ENCODE data around the gene HNRNPUL2. TPM values are rescaled to one million over a fixed set of nuclear protein-coding genes. Genes with fewer than 3 reads are reported as not detected.

Gene HNRNPUL2
- total and polyA plus RNA-seq, 2 donors (not counting 3 experiments of a cell fraction or from before 2014, with no cell fraction given) = 18.3 to 56.2 TPM

DNA sequence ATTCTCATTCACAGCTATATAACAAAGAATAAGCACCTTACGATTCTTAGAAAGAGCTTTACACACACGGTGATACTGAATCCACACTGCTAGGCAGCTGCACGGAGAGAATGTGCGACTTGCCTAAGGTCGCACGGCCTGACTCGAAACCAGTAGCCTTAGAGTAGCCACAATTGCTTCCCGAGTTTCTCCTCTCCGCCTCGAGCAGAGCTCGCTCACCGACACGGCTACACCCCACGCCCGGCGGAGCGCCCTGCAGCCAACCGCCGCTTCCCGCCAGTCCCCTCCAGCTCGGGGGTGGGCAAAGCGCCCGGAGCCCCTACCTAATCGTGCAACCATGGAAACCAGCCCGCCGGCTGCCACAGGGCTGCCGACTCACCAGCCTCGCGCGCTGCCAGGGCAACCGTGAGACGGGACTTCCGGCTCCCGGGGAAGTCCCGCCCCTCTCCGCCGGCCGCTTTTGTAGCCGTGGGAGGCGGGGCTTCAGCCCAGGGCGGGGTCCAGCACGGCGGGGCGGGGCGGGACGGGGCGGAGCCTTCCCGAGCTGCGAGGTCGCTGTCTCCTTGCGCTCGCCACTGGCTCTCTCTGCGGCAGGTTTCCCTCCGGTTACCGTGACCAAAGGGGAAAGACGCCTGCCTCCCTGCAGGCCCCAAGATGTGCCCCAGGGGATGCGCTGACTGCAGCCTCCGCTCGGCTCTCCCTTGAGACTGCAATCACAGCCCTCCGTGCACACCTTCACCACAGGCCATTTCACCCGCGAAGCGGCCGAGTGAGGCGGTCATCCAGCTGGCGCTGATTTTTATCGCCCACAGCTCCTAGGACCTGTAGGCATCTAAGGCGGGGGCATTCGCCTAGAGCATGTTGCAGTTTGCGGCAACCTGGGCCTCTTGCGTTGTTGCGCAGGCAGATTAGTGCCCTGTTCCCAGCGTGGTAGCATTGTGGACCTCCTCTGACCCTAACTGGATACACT lies 21.1 kb downstream of the HNRNPUL2 start:
- DNase-seq (ENCODE audit: low read depth, low spot score) = peak; percentile 95
- POLR2A ChIA-PET = interaction anchor here (0.7 to 1.5 kb wide), 3 partner anchors 41 to 135 kb away, joined by 3 to 19 read pairs (median 3); partner anchors contain the start of genes C11orf98, CSKMT and TUT1
- H3K9me1 ChIP-seq (replicated peaks; ENCODE audit: control insufficient read depth, extremely low read depth, insufficient read depth, low read length) = no peaks in the 10 kb centered on the region
- intact Hi-C loops (cut with micrococcal nuclease) (loop anchor here (1.0 to 5.0 kb wide), 4 partner anchors 39 to 105 kb away; partner anchors contain the start of genes C11orf98, CSKMT, INTS5 and MTA2), dilution Hi-C loops (cut with MboI; ENCODE audit: extremely low pct_ligation_motif_present, low sequenced_read_pairs) (no loop called here)
- no TSS peak for BruUV-seq (replicated peaks)
- peak overlapping the region; percentile 82 for H3K4me2 ChIP-seq (ENCODE audit: insufficient read depth, low read length)
- H3K79me2 ChIP-seq (ENCODE audit: control insufficient read depth, insufficient read depth, low read length) = no peaks in the 10 kb centered on the region
- no peaks in the 10 kb centered on the region for H4K20me1 ChIP-seq (replicated peaks; ENCODE audit: control insufficient read depth, extremely low read depth, insufficient read depth, low read length)
- H3K9me3 ChIP-seq (replicated peaks; ENCODE audit: control insufficient read depth, insufficient read depth, low read length) = no peaks in the 10 kb centered on the region
- peak overlapping the region; percentile 13 to 81 (median 41) for H3K4me3 ChIP-seq (replicated peaks in 1 of 3; ENCODE audit: insufficient read depth in 1 of 3, low read depth in 1 of 3, low read length in 3 of 3)
- H3K27me3 ChIP-seq (ENCODE audit: control insufficient read depth in 2 of 2, insufficient read depth in 2 of 2, low read length in 2 of 2) = no peaks in the 10 kb centered on the region
- H3K4me1 ChIP-seq (ENCODE audit: control insufficient read depth, extremely low read depth, insufficient read depth, low read length) = peaks cover 25% of the 10 kb centered on the region
- no peak for TF ChIP-seq GATA2 (IDR thresholded peaks at IDR 0.05; ENCODE audit: insufficient read depth, insufficient read length, low read depth, low read length)
- TF ChIP-seq JUN (IDR thresholded peaks at IDR 0.05; ENCODE audit: borderline replicate concordance, insufficient read depth, insufficient read length, low read depth) = no peak
- TF ChIP-seq MYC (IDR thresholded peaks at IDR 0.05; ENCODE audit: low read depth, low read length) = no peak
- TF ChIP-seq FOS (IDR thresholded peaks at IDR 0.05; ENCODE audit: borderline replicate concordance, insufficient read depth, low read length) = peak; percentile 27
- TF ChIP-seq POLR2A (IDR thresholded peaks at IDR 0.05; ENCODE audit: low read depth, low read length) = peak; percentile 49
- TF ChIP-seq, protein P1, sequence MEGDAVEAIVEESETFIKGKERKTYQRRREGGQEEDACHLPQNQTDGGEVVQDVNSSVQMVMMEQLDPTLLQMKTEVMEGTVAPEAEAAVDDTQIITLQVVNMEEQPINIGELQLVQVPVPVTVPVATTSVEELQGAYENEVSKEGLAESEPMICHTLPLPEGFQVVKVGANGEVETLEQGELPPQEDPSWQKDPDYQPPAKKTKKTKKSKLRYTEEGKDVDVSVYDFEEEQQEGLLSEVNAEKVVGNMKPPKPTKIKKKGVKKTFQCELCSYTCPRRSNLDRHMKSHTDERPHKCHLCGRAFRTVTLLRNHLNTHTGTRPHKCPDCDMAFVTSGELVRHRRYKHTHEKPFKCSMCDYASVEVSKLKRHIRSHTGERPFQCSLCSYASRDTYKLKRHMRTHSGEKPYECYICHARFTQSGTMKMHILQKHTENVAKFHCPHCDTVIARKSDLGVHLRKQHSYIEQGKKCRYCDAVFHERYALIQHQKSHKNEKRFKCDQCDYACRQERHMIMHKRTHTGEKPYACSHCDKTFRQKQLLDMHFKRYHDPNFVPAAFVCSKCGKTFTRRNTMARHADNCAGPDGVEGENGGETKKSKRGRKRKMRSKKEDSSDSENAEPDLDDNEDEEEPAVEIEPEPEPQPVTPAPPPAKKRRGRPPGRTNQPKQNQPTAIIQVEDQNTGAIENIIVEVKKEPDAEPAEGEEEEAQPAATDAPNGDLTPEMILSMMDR (IDR thresholded peaks at IDR 0.05; ENCODE audit: extremely low read depth in 1 of 2, insufficient read depth in 1 of 2, low read depth in 1 of 2, low read length in 2 of 2) = no peak
- peak; percentile 85 for TF ChIP-seq POLR2AphosphoS5 (IDR thresholded peaks at IDR 0.05; ENCODE audit: insufficient read depth, low read depth, low read length)
- TF ChIP-seq, protein P2, sequence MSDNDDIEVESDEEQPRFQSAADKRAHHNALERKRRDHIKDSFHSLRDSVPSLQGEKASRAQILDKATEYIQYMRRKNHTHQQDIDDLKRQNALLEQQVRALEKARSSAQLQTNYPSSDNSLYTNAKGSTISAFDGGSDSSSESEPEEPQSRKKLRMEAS (IDR thresholded peaks at IDR 0.05; ENCODE audit: insufficient read depth, insufficient read length) = no peak
- peak overlapping the region; percentile 89 for H2AFZ ChIP-seq (ENCODE audit: low read depth, low read length)
- peaks cover 2 to 3% of the 10 kb centered on the region in 2 experiments for H3K36me3 ChIP-seq (ENCODE audit: control insufficient read depth in 2 of 2, extremely low read depth in 1 of 2, insufficient read depth in 2 of 2, low read length in 2 of 2)
- CTCF ChIA-PET = interaction anchor here (0.9 to 2.5 kb wide), 8 partner anchors 10 to 163 kb away, joined by 3 to 14 read pairs (median 4); partner anchors contain the start of genes C11orf98, CSKMT and HNRNPUL2
- peak overlapping the region; percentile 65 for H3K9ac ChIP-seq (replicated peaks; ENCODE audit: extremely low read depth, insufficient read depth, low read length)
- peak overlapping the region; percentile 37 for H3K27ac ChIP-seq (ENCODE audit: insufficient read depth, low read depth, low read length)
- peak; percentile 96 for FAIRE-seq
